Mesothelial cell of epicardium (in vitro differentiated cells): ENCODE results near the gene GRM3. TPM values are rescaled to one million over a fixed set of nuclear protein-coding genes. Genes with fewer than 3 reads are reported as not detected.

Source experiments
- DNase-seq, 2 experiments: peaks; one replicate each; pipeline ENCODE4 v3.0.0; 2021; ENCODE audit warnings: low spot score in 2 of 2; ENCODE audit not compliant: unreplicated experiment in 2 of 2
- H3K27ac Mint-ChIP-seq: 2 replicates; pipeline ENCODE4 v1.8.0; 2021; ENCODE audit warnings: mixed read lengths
- H3K27me3 Mint-ChIP-seq: 2 replicates; pipeline ENCODE4 v1.8.0; 2021; ENCODE audit warnings: low read depth, mixed read lengths
- H3K36me3 Mint-ChIP-seq: 2 replicates; pipeline ENCODE4 v1.8.0; 2021; ENCODE audit warnings: mixed read lengths
- H3K4me1 Mint-ChIP-seq: 2 replicates; pipeline ENCODE4 v1.8.0; 2021; ENCODE audit warnings: mixed read lengths
- H3K4me3 Mint-ChIP-seq: 2 replicates; pipeline ENCODE4 v1.8.0; 2021; ENCODE audit warnings: mild to moderate bottlenecking, moderate library complexity, mixed read lengths
- H3K9me3 Mint-ChIP-seq: 2 replicates; pipeline ENCODE4 v1.8.0; 2021; ENCODE audit warnings: mixed read lengths
- CTCF ChIP-seq: fragments of 200-600 bp; sonication (generic); IDR thresholded peaks from one replicate; pipeline ENCODE4 v1.5.0; 2021; ENCODE audit warnings: antibody characterized with exemption; ENCODE audit not compliant: unreplicated experiment
- total RNA-seq: library from RNA; stranded (reverse); gene quantifications from 3 replicates; pipeline ENCODE4 v1.2.1, GENCODE V29; 2021

The GRM3 gene
- total RNA-seq, 1 donor from 2014 or later: not detected

GRCh38 chr7:86818903-86819302 is 175.2 kb downstream of the GRM3 start:
- H3K27me3 Mint-ChIP-seq: peaks cover 2% of the 10 kb centered on the region
- no peak overlapping the region for H3K27ac Mint-ChIP-seq
- H3K4me3 Mint-ChIP-seq: no peak overlapping the region
- H3K36me3 Mint-ChIP-seq: no peaks in the 10 kb centered on the region
- H3K4me1 Mint-ChIP-seq: peaks cover 1% of the 10 kb centered on the region
- no peak for DNase-seq
- no peak for TF ChIP-seq CTCF
- peaks cover 4% of the 10 kb centered on the region for H3K9me3 Mint-ChIP-seq

GRCh38 chr7:86823769-86824168 is 180.1 kb downstream of the GRM3 start:
- no peak for TF ChIP-seq CTCF
- Mint-ChIP-seq H3K9me3 (no peaks in the 10 kb centered on the region), H3K27me3 (peaks cover 2% of the 10 kb centered on the region), H3K4me1 (no peaks in the 10 kb centered on the region), H3K27ac (no peak overlapping the region), H3K36me3 (no peaks in the 10 kb centered on the region), H3K4me3 (no peak overlapping the region)
- no peak for DNase-seq

- Mint-ChIP-seq H3K4me3 (no peak overlapping the region), H3K9me3 (no peaks in the 10 kb centered on the region), H3K27me3 (no peaks in the 10 kb centered on the region), H3K36me3 (no peaks in the 10 kb centered on the region), H3K4me1 (no peaks in the 10 kb centered on the region), H3K27ac (no peak overlapping the region)
- no peak for DNase-seq
- no peak for TF ChIP-seq CTCF
Measured at GRCh38 chr7:86825264-86825663, 181.6 kb downstream of the GRM3 start.

GRCh38 chr7:86826948-86827347 is 183.2 kb downstream of the GRM3 start:
- TF ChIP-seq CTCF: no peak
- Mint-ChIP-seq H3K27me3 (no peaks in the 10 kb centered on the region), H3K36me3 (no peaks in the 10 kb centered on the region), H3K27ac (no peak overlapping the region), H3K4me1 (no peaks in the 10 kb centered on the region), H3K4me3 (no peak overlapping the region), H3K9me3 (no peaks in the 10 kb centered on the region)
- DNase-seq: no peak

GRCh38 chr7:86833360-86833759 is 189.7 kb downstream of the GRM3 start:
- Mint-ChIP-seq H3K36me3 (no peaks in the 10 kb centered on the region), H3K9me3 (no peaks in the 10 kb centered on the region), H3K27me3 (no peaks in the 10 kb centered on the region), H3K4me1 (no peaks in the 10 kb centered on the region), H3K27ac (no peak overlapping the region), H3K4me3 (no peak overlapping the region)
- no peak for TF ChIP-seq CTCF
- DNase-seq: no peak

- no peaks in the 10 kb centered on the region for H3K9me3 Mint-ChIP-seq
- no peak overlapping the region for H3K4me3 Mint-ChIP-seq
- TF ChIP-seq CTCF: no peak
- H3K36me3 Mint-ChIP-seq: no peaks in the 10 kb centered on the region
- DNase-seq: no peak
- H3K27me3 Mint-ChIP-seq: no peaks in the 10 kb centered on the region
- no peaks in the 10 kb centered on the region for H3K4me1 Mint-ChIP-seq
- H3K27ac Mint-ChIP-seq: no peak overlapping the region
Measured at GRCh38 chr7:86837235-86837634, 193.5 kb downstream of the GRM3 start.
